H1 (cell line): ENCODE measurements around the gene FARS2.

Experiments
- CTCF ChIP-seq, 3 experiments: IDR thresholded peaks; 1 replicate in 2 of 3; 2 replicates in 1 of 3; pipeline versions ENCODE4 v1.5.1 to v1.6.1; 2011; ENCODE audit warnings: low read length in 3 of 3, mild to moderate bottlenecking in 3 of 3, inconsistent platforms in 2 of 3, low read depth in 1 of 3, moderate library complexity in 1 of 3; ENCODE audit not compliant: insufficient read depth in 1 of 3; ENCODE audit errors: control extremely low read depth in 1 of 3
- EP300 ChIP-seq, 2 experiments: IDR thresholded peaks; 1 replicate in 1 of 2; 2 replicates in 1 of 2; pipeline ENCODE4 v1.6.1; 2011 to 2012; ENCODE audit warnings: low read depth in 2 of 2, low read length in 2 of 2, mild to moderate bottlenecking in 2 of 2, borderline replicate concordance in 1 of 2, inconsistent platforms in 1 of 2, moderate library complexity in 1 of 2
- EZH2 ChIP-seq: fragments of 200-600 bp; sonication (generic); IDR thresholded peaks from 2 replicates; pipeline ENCODE4 v1.7.1; 2012; ENCODE audit warnings: low read depth, mild to moderate bottlenecking, moderate library complexity, low read length, inconsistent platforms; ENCODE audit not compliant: severe bottlenecking
- HDAC2 ChIP-seq, 2 experiments: fragments of 300-600 bp in 1 of 2; sonication (generic) in 1 of 2; IDR thresholded peaks; 2 replicates each; pipeline ENCODE4 v1.6.1; 2011 to 2012; ENCODE audit warnings: low read depth in 2 of 2, low read length in 2 of 2, mild to moderate bottlenecking in 2 of 2, moderate library complexity in 2 of 2, borderline replicate concordance in 1 of 2, inconsistent platforms in 1 of 2
- POLR2AphosphoS5 ChIP-seq: IDR thresholded peaks from 2 replicates; pipeline ENCODE4 v1.6.1; 2011; ENCODE audit warnings: low read depth, low read length
- RXRA ChIP-seq: IDR thresholded peaks from 2 replicates; pipeline ENCODE4 v1.6.1; 2011; ENCODE audit warnings: low read depth, mild to moderate bottlenecking, low read length, moderate library complexity; ENCODE audit not compliant: insufficient read depth

GRCh38 chr6:5747379-5747778 is 486.1 kb downstream of the FARS2 start:
- TF ChIP-seq RXRA (no peak), EP300 (IDR thresholded peaks at IDR 0.05; ENCODE audit: borderline replicate concordance in 1 of 2, low read depth in 2 of 2, low read length in 2 of 2) (no peak), HDAC2 (IDR thresholded peaks at IDR 0.05; ENCODE audit: borderline replicate concordance in 1 of 2, low read depth in 2 of 2, low read length in 2 of 2) (no peak), EZH2 (no peak), POLR2AphosphoS5 (no peak), CTCF (IDR thresholded peaks at IDR 0.05; ENCODE audit: control extremely low read depth in 1 of 3, insufficient read depth in 1 of 3, low read depth in 1 of 3, low read length in 3 of 3) (no peak)
